Fibroblast of lung (primary cell): ENCODE measurements around the gene CFAP74.

Source experiments
- EZH2 ChIP-seq: IDR thresholded peaks from 2 replicates; pipeline ENCODE4 v1.5.1; 2012; ENCODE audit warnings: low read length, control low read depth, mild to moderate bottlenecking; ENCODE audit errors: missing control alignments
- TF ChIP-seq, protein P1 (sequence below), 2 donors: IDR thresholded peaks in 1 of 2; conservative IDR thresholded peaks in 1 of 2; 1 replicate in 1 of 2; 2 replicates in 1 of 2; pipeline ENCODE4 v1.5.1; 2011 to 2012; ENCODE audit warnings: low read length in 2 of 2, control low read depth in 1 of 2, inconsistent platforms in 1 of 2, low read depth in 1 of 2, mild to moderate bottlenecking in 1 of 2

- TF ChIP-seq, protein P1, sequence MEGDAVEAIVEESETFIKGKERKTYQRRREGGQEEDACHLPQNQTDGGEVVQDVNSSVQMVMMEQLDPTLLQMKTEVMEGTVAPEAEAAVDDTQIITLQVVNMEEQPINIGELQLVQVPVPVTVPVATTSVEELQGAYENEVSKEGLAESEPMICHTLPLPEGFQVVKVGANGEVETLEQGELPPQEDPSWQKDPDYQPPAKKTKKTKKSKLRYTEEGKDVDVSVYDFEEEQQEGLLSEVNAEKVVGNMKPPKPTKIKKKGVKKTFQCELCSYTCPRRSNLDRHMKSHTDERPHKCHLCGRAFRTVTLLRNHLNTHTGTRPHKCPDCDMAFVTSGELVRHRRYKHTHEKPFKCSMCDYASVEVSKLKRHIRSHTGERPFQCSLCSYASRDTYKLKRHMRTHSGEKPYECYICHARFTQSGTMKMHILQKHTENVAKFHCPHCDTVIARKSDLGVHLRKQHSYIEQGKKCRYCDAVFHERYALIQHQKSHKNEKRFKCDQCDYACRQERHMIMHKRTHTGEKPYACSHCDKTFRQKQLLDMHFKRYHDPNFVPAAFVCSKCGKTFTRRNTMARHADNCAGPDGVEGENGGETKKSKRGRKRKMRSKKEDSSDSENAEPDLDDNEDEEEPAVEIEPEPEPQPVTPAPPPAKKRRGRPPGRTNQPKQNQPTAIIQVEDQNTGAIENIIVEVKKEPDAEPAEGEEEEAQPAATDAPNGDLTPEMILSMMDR (conservative IDR thresholded peaks at IDR 0.05 in 1 of 2, IDR thresholded peaks at IDR 0.05 in 1 of 2; ENCODE audit: low read depth in 1 of 2, low read length in 2 of 2), result no peak
- no peak for TF ChIP-seq EZH2
Measured at GRCh38 chr1:1945782-1946393, 57.7 kb downstream of the CFAP74 start.
